Smooth muscle cell (in vitro differentiated cells): ENCODE results near the gene BAZ2A. TPM values are rescaled to one million over a fixed set of nuclear protein-coding genes. Genes with fewer than 3 reads are reported as not detected.

ENCODE experiments used
- DNase-seq: peaks from one replicate; lab custom pipeline; 2025; ENCODE audit not compliant: unreplicated experiment; lab: John Stamatoyannopoulos, UW
- H2AFZ ChIP-seq: fragments of 200-600 bp; sonication (generic); 2 replicates; pipeline ENCODE4 v1.6.0; 2016; ENCODE audit warnings: antibody characterized with exemption, low read depth, mild to moderate bottlenecking
- H3F3A ChIP-seq: fragments of 200-600 bp; sonication (generic); 2 replicates; pipeline ENCODE4 v1.6.0; 2017; ENCODE audit warnings: antibody characterized with exemption, low read depth
- H3K27ac ChIP-seq: fragments of 200-600 bp; sonication (generic); 2 replicates; pipeline ENCODE4 v1.5.1; 2016; ENCODE audit warnings: low read depth, mild to moderate bottlenecking
- H3K27me3 ChIP-seq: fragments of 200-600 bp; sonication (generic); 2 replicates; pipeline ENCODE4 v1.6.1; 2016; ENCODE audit warnings: low read depth, mild to moderate bottlenecking
- H3K36me3 ChIP-seq: fragments of 200-600 bp; sonication (generic); 2 replicates; pipeline ENCODE4 v1.5.1; 2016; ENCODE audit warnings: low read depth
- H3K4me1 ChIP-seq: fragments of 200-600 bp; sonication (generic); 2 replicates; pipeline ENCODE4 v1.5.1; 2016; ENCODE audit warnings: low read depth
- H3K4me2 ChIP-seq: fragments of 200-600 bp; sonication (generic); 2 replicates; pipeline ENCODE4 v1.6.0; 2016; ENCODE audit warnings: mild to moderate bottlenecking
- H3K4me3 ChIP-seq: fragments of 200-600 bp; sonication (generic); 2 replicates; pipeline ENCODE4 v1.5.1; 2016; ENCODE audit warnings: mild to moderate bottlenecking
- H3K79me2 ChIP-seq: fragments of 200-600 bp; sonication (generic); 2 replicates; pipeline ENCODE4 v1.6.0; 2016; ENCODE audit warnings: low read depth, mild to moderate bottlenecking
- H3K9ac ChIP-seq: fragments of 200-600 bp; sonication (generic); 2 replicates; pipeline ENCODE4 v1.6.0; 2016; ENCODE audit warnings: low read depth
- H3K9me3 ChIP-seq: fragments of 200-600 bp; sonication (generic); replicated peaks from 2 replicates; pipeline ENCODE4 v1.5.1; 2016; ENCODE audit warnings: low read depth
- H4K20me1 ChIP-seq: fragments of 200-600 bp; sonication (generic); 2 replicates; pipeline ENCODE4 v1.6.0; 2016; ENCODE audit warnings: low read depth
- CTCF ChIP-seq: fragments of 200-600 bp; sonication (generic); IDR thresholded peaks from 2 replicates; pipeline ENCODE4 v1.5.1; 2017; ENCODE audit warnings: borderline replicate concordance, mild to moderate bottlenecking, antibody characterized with exemption; ENCODE audit not compliant: insufficient read depth, poor library complexity, severe bottlenecking
- WGBS: methylation state at CpG from one replicate; pipeline ENCODE4 v1.1.7; 2016; ENCODE audit warnings: low lambda C conversion rate; 5-methylcytosine and 5-hydroxymethylcytosine counted together
- polyA plus RNA-seq: library from polyadenylated mRNA; unstranded; fragments of >200 nt; fragmentation: Nextera tagmentation; extraction: Ambion mirVana; gene quantifications from 2 replicates; pipeline ENCODE4 v1.2.1, GENCODE V29; 2016
- total RNA-seq: library from RNA; depleted of rRNA; stranded (reverse); fragments of >200 nt; gene quantifications from 2 replicates; pipeline ENCODE4 v1.2.3, GENCODE V29; 2014

The BAZ2A gene
- total and polyA plus RNA-seq, 2 experiments from 2014 or later = 26.2 to 34.1 TPM

GRCh38 chr12:56614627-56615026 is 15.5 kb downstream of the BAZ2A start:
- H2AFZ ChIP-seq = no peak overlapping the region
- H3K9ac ChIP-seq = no peak overlapping the region
- no peaks in the 10 kb centered on the region for H3K9me3 ChIP-seq
- no peak overlapping the region for H3K4me2 ChIP-seq
- H3K36me3 ChIP-seq = peaks cover 52% of the 10 kb centered on the region
- no peaks in the 10 kb centered on the region for H3K4me1 ChIP-seq
- no peak overlapping the region for H3K4me3 ChIP-seq
- WGBS = 96% methylated on average over 8 of the region's 8 CpGs
- no peak overlapping the region for H3K27ac ChIP-seq
- H3K79me2 ChIP-seq = peaks cover 37% of the 10 kb centered on the region
- H4K20me1 ChIP-seq = peaks cover 80% of the 10 kb centered on the region
- no peaks in the 10 kb centered on the region for H3K27me3 ChIP-seq
- no peaks in the 10 kb centered on the region for H3F3A ChIP-seq
- DNase-seq = no peak
- TF ChIP-seq CTCF = no peak

GRCh38 chr12:56604355-56604754 is 25.8 kb downstream of the BAZ2A start:
- 100% methylated on average over 3 of the region's 3 CpGs for WGBS
- H3K36me3 ChIP-seq = peaks cover 46% of the 10 kb centered on the region
- H3K4me2 ChIP-seq = no peak overlapping the region
- no peak for DNase-seq
- no peak for TF ChIP-seq CTCF
- no peak overlapping the region for H3K4me3 ChIP-seq
- H4K20me1 ChIP-seq = peaks cover 17% of the 10 kb centered on the region
- no peak overlapping the region for H3K9ac ChIP-seq
- H3K27ac ChIP-seq = no peak overlapping the region
- no peaks in the 10 kb centered on the region for H3K79me2 ChIP-seq
- H3F3A ChIP-seq = no peaks in the 10 kb centered on the region
- H2AFZ ChIP-seq = no peak overlapping the region
- no peaks in the 10 kb centered on the region for H3K9me3 ChIP-seq
- no peaks in the 10 kb centered on the region for H3K27me3 ChIP-seq
- no peaks in the 10 kb centered on the region for H3K4me1 ChIP-seq

GRCh38 chr12:56602239-56602638 is 27.9 kb downstream of the BAZ2A start:
- Histone ChIP-seq H3K9me3 (no peaks in the 10 kb centered on the region), H3F3A (peaks cover 6% of the 10 kb centered on the region), H3K79me2 (no peaks in the 10 kb centered on the region), H3K27me3 (no peaks in the 10 kb centered on the region), H3K4me2 (no peak overlapping the region), H3K27ac (no peak overlapping the region), H3K9ac (no peak overlapping the region), H3K36me3 (peaks cover 46% of the 10 kb centered on the region), H4K20me1 (peaks cover 17% of the 10 kb centered on the region), H3K4me1 (no peaks in the 10 kb centered on the region), H3K4me3 (no peak overlapping the region), H2AFZ (no peak overlapping the region)
- 87% methylated on average over 3 of the region's 3 CpGs for WGBS
- no peak for TF ChIP-seq CTCF
- DNase-seq = no peak

GRCh38 chr12:56601503-56601902 is 28.6 kb downstream of the BAZ2A start:
- DNase-seq = no peak
- no peak for TF ChIP-seq CTCF

More at GRCh38 chr12:56601503-56601902, 28.6 kb downstream of the BAZ2A start:
- Histone ChIP-seq H3F3A (peaks cover 6% of the 10 kb centered on the region), H3K9me3 (no peaks in the 10 kb centered on the region), H3K27ac (no peak overlapping the region), H3K27me3 (no peaks in the 10 kb centered on the region), H4K20me1 (peaks cover 13% of the 10 kb centered on the region), H3K36me3 (peaks cover 46% of the 10 kb centered on the region), H3K9ac (no peak overlapping the region), H3K79me2 (no peaks in the 10 kb centered on the region), H3K4me1 (no peaks in the 10 kb centered on the region), H3K4me3 (no peak overlapping the region), H2AFZ (no peak overlapping the region), H3K4me2 (no peak overlapping the region)
- 88% methylated on average over 3 of the region's 3 CpGs for WGBS
